Parathyroid adenoma (tissue), 2 donors: ENCODE data around the gene CADM1.

Experiments
- H2AFZ ChIP-seq: fragments of 300-600 bp; sonication (generic); one replicate; pipeline ENCODE4 v1.7.0; 2017; ENCODE audit warnings: antibody characterized with exemption, mild to moderate bottlenecking
- H3K27ac ChIP-seq: fragments of 300-600 bp; sonication (generic); one replicate; pipeline ENCODE4 v1.7.0; 2017
- H3K27me3 ChIP-seq: fragments of 300-600 bp; sonication (generic); one replicate; pipeline ENCODE4 v1.7.0; 2017; ENCODE audit warnings: low read length; ENCODE audit not compliant: control insufficient read depth, insufficient read depth
- H3K36me3 ChIP-seq: fragments of 300-600 bp; sonication (generic); one replicate; pipeline ENCODE4 v1.7.0; 2017; ENCODE audit warnings: low read length; ENCODE audit not compliant: control insufficient read depth, insufficient read depth
- H3K4me1 ChIP-seq: fragments of 300-600 bp; sonication (generic); one replicate; pipeline ENCODE4 v1.7.0; 2017; ENCODE audit warnings: control low read depth
- H3K4me2 ChIP-seq: fragments of 300-600 bp; sonication (generic); one replicate; pipeline ENCODE4 v1.7.0; 2017; ENCODE audit warnings: low read length
- H3K4me3 ChIP-seq: fragments of 300-600 bp; sonication (generic); one replicate; pipeline ENCODE4 v1.7.0; 2017; ENCODE audit warnings: low read depth, low read length
- H3K79me2 ChIP-seq: fragments of 300-600 bp; sonication (generic); one replicate; pipeline ENCODE4 v1.7.0; 2017; ENCODE audit warnings: control low read depth
- H3K9ac ChIP-seq: fragments of 300-600 bp; sonication (generic); one replicate; pipeline ENCODE4 v1.7.0; 2017; ENCODE audit warnings: mild to moderate bottlenecking
- H3K9me3 ChIP-seq: fragments of 300-600 bp; sonication (generic); one replicate; pipeline ENCODE4 v1.7.0; 2017; ENCODE audit warnings: low read length; ENCODE audit not compliant: control insufficient read depth
- TF ChIP-seq, protein P1 (sequence below): fragments of 300-600 bp; sonication (generic); IDR thresholded peaks from one replicate; pipeline ENCODE4 v1.7.0; 2017; ENCODE audit warnings: antibody characterized with exemption, mild to moderate bottlenecking
- donor health status: primary hyperparathyroidism.

CADM1 gene

DNA sequence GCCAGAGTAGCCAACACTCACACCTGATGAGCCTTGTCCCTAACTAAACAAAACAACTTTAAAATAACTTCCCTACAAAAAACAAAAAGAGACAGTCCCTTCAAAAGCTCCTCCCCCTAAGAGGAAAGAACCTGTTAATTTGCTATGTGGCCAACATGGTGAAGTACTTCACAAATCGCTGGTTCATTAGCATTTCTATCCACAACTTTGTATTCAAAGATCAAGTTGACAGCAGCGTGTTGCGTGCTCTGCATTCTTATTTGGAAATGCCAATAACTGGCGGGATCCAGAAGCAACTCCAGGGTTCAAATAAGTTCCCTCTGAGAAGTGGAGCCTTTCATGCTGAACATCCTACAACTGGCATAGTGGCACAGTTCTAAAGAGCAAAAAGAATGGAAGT is 48.6 kb downstream of the CADM1 start:
- H3K36me3 ChIP-seq, result no peaks in the 10 kb centered on the region
- no peak overlapping the region for H3K27ac ChIP-seq
- no peak overlapping the region for H2AFZ ChIP-seq
- no peaks in the 10 kb centered on the region for H3K9me3 ChIP-seq
- no peaks in the 10 kb centered on the region for H3K27me3 ChIP-seq
- H3K4me3 ChIP-seq, result no peak overlapping the region
- no peaks in the 10 kb centered on the region for H3K79me2 ChIP-seq
- TF ChIP-seq, protein P1, sequence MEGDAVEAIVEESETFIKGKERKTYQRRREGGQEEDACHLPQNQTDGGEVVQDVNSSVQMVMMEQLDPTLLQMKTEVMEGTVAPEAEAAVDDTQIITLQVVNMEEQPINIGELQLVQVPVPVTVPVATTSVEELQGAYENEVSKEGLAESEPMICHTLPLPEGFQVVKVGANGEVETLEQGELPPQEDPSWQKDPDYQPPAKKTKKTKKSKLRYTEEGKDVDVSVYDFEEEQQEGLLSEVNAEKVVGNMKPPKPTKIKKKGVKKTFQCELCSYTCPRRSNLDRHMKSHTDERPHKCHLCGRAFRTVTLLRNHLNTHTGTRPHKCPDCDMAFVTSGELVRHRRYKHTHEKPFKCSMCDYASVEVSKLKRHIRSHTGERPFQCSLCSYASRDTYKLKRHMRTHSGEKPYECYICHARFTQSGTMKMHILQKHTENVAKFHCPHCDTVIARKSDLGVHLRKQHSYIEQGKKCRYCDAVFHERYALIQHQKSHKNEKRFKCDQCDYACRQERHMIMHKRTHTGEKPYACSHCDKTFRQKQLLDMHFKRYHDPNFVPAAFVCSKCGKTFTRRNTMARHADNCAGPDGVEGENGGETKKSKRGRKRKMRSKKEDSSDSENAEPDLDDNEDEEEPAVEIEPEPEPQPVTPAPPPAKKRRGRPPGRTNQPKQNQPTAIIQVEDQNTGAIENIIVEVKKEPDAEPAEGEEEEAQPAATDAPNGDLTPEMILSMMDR, result no peak
- H3K4me1 ChIP-seq, result no peaks in the 10 kb centered on the region
- no peak overlapping the region for H3K9ac ChIP-seq
- no peak overlapping the region for H3K4me2 ChIP-seq

DNA sequence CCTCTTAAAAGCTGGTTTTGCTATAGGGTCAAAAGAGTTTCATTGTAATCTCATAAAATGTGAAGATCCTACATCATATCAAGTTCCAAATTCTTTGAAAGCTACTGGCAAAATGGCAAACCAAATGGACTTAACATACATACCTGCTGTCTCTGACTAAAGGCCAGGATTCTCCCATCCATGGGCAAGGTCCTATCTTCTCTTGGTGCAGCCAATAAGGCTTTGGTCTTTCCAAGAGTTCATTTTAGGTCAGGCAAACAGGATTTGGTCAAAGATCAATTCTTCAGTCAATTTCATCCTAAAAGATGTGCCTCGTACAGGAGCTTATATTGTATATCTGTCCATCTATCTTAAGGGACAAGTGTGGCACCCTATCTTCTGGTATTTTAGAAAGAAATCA is 49.7 kb downstream of the CADM1 start:
- H3K9me3 ChIP-seq, result no peaks in the 10 kb centered on the region
- H2AFZ ChIP-seq, result no peak overlapping the region
- no peaks in the 10 kb centered on the region for H3K4me1 ChIP-seq
- no peaks in the 10 kb centered on the region for H3K27me3 ChIP-seq
- H3K79me2 ChIP-seq, result no peaks in the 10 kb centered on the region
- H3K27ac ChIP-seq, result no peak overlapping the region
- TF ChIP-seq, protein P1, result no peak
- H3K36me3 ChIP-seq, result no peaks in the 10 kb centered on the region
- H3K4me3 ChIP-seq, result no peak overlapping the region
- no peak overlapping the region for H3K9ac ChIP-seq
- no peak overlapping the region for H3K4me2 ChIP-seq

DNA sequence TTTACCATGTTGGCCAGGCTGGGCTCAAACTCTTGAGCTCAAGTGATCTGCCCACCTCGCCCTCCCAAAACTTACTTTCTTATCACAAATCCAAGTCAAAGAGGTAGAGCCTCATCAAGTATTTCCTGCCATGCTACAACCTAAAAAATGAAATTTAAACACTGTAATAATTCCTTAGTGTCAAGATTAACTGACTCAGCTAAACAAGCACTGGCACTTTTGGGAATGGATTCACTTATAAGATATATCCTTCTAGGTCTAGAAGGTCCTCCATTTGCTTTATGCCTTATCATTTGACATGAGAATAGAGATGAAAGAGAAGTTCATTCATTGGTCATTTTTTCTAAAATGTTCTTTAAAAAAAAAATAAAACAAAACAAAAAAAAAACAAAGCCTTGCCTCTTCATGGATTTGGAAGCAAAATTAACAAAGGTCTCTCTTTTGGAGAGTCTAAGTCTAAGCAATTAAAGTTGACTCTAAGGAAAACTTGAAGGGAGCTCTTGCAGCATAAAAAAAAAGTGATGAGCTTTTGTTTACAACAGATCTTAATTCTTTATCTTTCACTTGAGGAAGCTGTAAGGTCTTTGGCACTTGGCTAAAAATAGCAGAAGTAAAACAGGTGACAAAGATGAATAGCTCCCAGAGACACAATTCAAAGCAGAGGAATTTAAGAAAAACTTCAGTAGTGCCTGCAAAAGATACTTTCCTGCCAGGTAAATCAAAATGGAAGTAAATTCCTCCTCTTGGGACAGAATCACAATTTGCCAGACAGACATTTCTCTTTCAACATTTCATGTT is 50.3 kb downstream of the CADM1 start:
- Histone ChIP-seq H3K4me2 (no peak overlapping the region), H3K4me1 (no peaks in the 10 kb centered on the region), H3K27me3 (no peaks in the 10 kb centered on the region), H3K36me3 (no peaks in the 10 kb centered on the region), H3K4me3 (no peak overlapping the region), H3K79me2 (no peaks in the 10 kb centered on the region), H3K9me3 (no peaks in the 10 kb centered on the region), H3K27ac (no peak overlapping the region), H3K9ac (no peak overlapping the region), H2AFZ (no peak overlapping the region)
- TF ChIP-seq, protein P1, result no peak

DNA sequence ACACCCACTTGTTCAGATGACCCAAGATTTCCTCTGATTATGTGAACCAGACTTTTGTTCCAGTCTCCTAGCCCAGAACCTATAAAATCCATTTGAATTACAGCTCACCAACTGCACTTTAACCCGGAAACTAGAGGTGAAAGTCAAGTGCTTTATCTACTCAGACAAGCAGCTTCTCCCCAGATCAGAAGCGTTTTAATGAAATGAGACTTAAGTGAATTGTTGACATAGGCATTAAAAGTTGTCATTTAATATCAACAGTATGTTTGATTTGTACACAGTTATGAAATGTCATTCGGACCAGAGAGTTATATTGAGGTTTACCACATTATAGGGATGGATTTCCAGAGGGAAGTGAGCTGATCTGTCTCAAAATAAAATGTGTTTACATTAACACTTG is 52.0 kb downstream of the CADM1 start:
- Histone ChIP-seq H3K27me3 (no peaks in the 10 kb centered on the region), H3K4me2 (no peak overlapping the region), H3K9me3 (no peaks in the 10 kb centered on the region), H3K9ac (no peak overlapping the region), H3K27ac (no peak overlapping the region), H3K4me1 (no peaks in the 10 kb centered on the region), H3K4me3 (no peak overlapping the region), H2AFZ (no peak overlapping the region), H3K79me2 (no peaks in the 10 kb centered on the region), H3K36me3 (no peaks in the 10 kb centered on the region)
- TF ChIP-seq, protein P1, result no peak

DNA sequence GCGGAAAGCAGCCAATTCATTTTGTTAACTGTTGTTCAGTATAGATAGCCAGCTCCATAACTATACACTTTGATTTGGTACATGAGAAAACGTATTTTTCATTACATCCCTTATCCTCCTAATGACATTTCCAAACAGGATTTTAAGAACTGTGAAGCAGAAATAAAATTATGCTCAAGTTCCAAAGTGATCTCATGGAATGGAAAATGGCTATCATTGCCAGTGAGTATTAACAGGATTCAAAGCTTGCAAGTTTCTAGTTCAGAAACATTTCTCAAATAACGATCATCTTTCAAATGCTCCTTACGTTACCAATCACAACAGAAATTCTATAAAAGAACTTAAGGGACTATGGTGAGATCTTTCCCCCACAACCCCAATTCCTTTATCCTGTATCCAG is 53.7 kb downstream of the CADM1 start:
- Histone ChIP-seq H3K79me2 (no peaks in the 10 kb centered on the region), H3K9me3 (no peaks in the 10 kb centered on the region), H3K9ac (no peak overlapping the region), H3K27me3 (no peaks in the 10 kb centered on the region), H3K4me2 (no peak overlapping the region), H3K36me3 (no peaks in the 10 kb centered on the region), H3K4me1 (no peaks in the 10 kb centered on the region), H2AFZ (no peak overlapping the region), H3K27ac (no peak overlapping the region), H3K4me3 (no peak overlapping the region)
- TF ChIP-seq, protein P1, result no peak
